ENCODE data around the gene SEMA3B.

- no peak for TF ChIP-seq CTCF (IDR thresholded peaks at IDR 0.05; ENCODE audit: poor library complexity)
- no peak for TF ChIP-seq EZH2 (IDR thresholded peaks at IDR 0.05; ENCODE audit: borderline replicate concordance)
- no peak for TF ChIP-seq EZH2phosphoT487 (IDR thresholded peaks at IDR 0.05; ENCODE audit: low read depth, severe bottlenecking, unreplicated experiment)
These were observed 23.5 kb downstream of the SEMA3B start, which contains the start of gene IFRD2 for GRCh38 chr3:50292159-50293078.

All from hepatocyte (in vitro differentiated cells).